ENCODE results near the gene ARID5B. TPM values are rescaled to one million over a fixed set of nuclear protein-coding genes. Genes with fewer than 3 reads are reported as not detected.

The ARID5B gene
- total and polyA plus RNA-seq, 2 of the 4 experiments (the other 2 are of a cell fraction), result 41.0 to 125 TPM

DNA sequence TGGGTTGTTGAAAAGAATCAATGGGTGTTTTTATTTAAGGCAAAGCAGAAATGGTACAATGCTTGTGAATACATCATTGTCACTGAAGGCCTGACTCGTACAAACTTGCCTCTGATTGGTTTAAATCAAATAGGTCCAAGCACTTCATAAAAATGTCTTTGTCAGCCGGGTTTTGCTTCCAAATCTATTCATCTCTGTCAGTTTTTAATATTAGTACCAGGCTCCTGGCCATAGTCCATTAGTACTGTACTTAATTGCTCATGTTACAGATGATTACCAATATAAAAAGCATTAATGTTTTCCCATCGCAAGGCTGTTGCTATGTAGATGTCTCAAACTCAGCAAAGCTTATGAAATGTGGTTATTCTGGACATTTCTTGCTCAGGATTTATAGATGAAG lies 171.9 kb downstream of the ARID5B start:
- Histone ChIP-seq H4K91ac (ENCODE audit: insufficient read depth, low read depth, low read length) (no peak overlapping the region; the same call in 1 of the 2 replicates), H2AK9ac (replicated peaks; ENCODE audit: low read depth, low read length, poor library complexity) (no peak overlapping the region), H3K4me3 (ENCODE audit: insufficient read depth, low read depth, low read length) (no peak overlapping the region), H3K79me1 (ENCODE audit: low read depth in 1 of 2, low read length in 2 of 2) (peaks cover 22 to 58% of the 10 kb centered on the region in 2 experiments), H3K9ac (ENCODE audit: low read depth, low read length) (no peak overlapping the region), H2BK120ac (ENCODE audit: low read depth, low read length) (no peak overlapping the region), H2BK20ac (ENCODE audit: low read depth, low read length) (no peak overlapping the region; the same call in 1 of the 2 replicates), H4K8ac (ENCODE audit: low read depth in 2 of 2, low read length in 2 of 2) (peak overlapping the region; percentile 11 to 39; a peak in 2 of 4 replicates), H3K56ac (ENCODE audit: extremely low read depth, insufficient read depth, low read length) (no peak overlapping the region), H2BK5ac (ENCODE audit: low read depth, low read length, poor library complexity, severe bottlenecking) (peak overlapping the region; percentile 79), H3K9me3 (ENCODE audit: control insufficient read depth, insufficient read depth, low read length) (no peaks in the 10 kb centered on the region), H3K36me3 (ENCODE audit: control insufficient read depth, insufficient read depth, low read length) (peaks cover 72% of the 10 kb centered on the region), H3K4ac (ENCODE audit: low read depth, low read length) (no peak overlapping the region), H3K9me1 (ENCODE audit: insufficient read depth, low read length) (peaks cover 26% of the 10 kb centered on the region), H3K14ac (replicated peaks; ENCODE audit: low read depth, low read length) (0 out of 2 replicates have a peak overlapping the region, but pooled peaks have one; percentile 61), H3K4me1 (ENCODE audit: control insufficient read depth, insufficient read depth, low read length) (peaks cover 42% of the 10 kb centered on the region), H3K18ac (ENCODE audit: low read depth, low read length) (peak overlapping the region; percentile 54; the same call in 1 of the 2 replicates), H4K20me1 (ENCODE audit: insufficient read depth, low read length) (peaks cover 51% of the 10 kb centered on the region), H3K23ac (ENCODE audit: low read depth, low read length) (no peak overlapping the region; the same call in 1 of the 2 replicates), H2AFZ (replicated peaks; ENCODE audit: low read length, poor library complexity) (no peak overlapping the region), H2BK15ac (ENCODE audit: low read depth, low read length) (no peak overlapping the region), H4K5ac (ENCODE audit: low read depth, low read length) (no peak overlapping the region), H3K27ac (ENCODE audit: insufficient read depth, low read length) (peak overlapping the region; percentile 49; the same call in 1 of the 2 replicates), H2AK5ac (ENCODE audit: low read depth, low read length) (no peak overlapping the region), H3K27me3 (ENCODE audit: control insufficient read depth, insufficient read depth, low read length) (no peaks in the 10 kb centered on the region), H3K4me2 (ENCODE audit: low read depth, low read length) (peak overlapping the region; percentile 40; the same call in 1 of the 2 replicates)
- intact Hi-C loops (cut with micrococcal nuclease), result no loop called here
- ATAC-seq (ENCODE audit: low read depth) (no peak), DNase-seq (no peak)
- 29% methylated on average over 1 of the region's 3 CpGs; no CpG with 5 or more reads in 1 of the 2 experiments for WGBS, 2 experiments (ENCODE audit: extremely low coverage in 2 of 2, insufficient read length in 1 of 2)
- dilution Hi-C loops (cut with HindIII; ENCODE audit: low sequenced_read_pairs, unreplicated experiment), result no loop called here
- ChIA-PET CTCF (no interaction called here), POLR2A (ENCODE audit: unreplicated experiment) (no interaction called here)
- no TSS peak for BruUV-seq (replicated peaks)
- in situ Hi-C loops (cut with MboI; ENCODE audit: low sequenced_read_pairs), result no loop called here
- TF ChIP-seq RAD21 (IDR thresholded peaks at IDR 0.05; ENCODE audit: low read length), result no peak
- TF ChIP-seq MXI1 (IDR thresholded peaks at IDR 0.05; ENCODE audit: borderline replicate concordance, low read depth, low read length), result no peak
- TF ChIP-seq CEBPB (IDR thresholded peaks at IDR 0.05; ENCODE audit: low read depth, low read length), result no peak
- no peak for TF ChIP-seq FOS (IDR thresholded peaks at IDR 0.05; ENCODE audit: low read depth, low read length)
- TF ChIP-seq POLR2A (IDR thresholded peaks at IDR 0.05; ENCODE audit: low read depth, low read length), result no peak
- TF ChIP-seq CHD1 (IDR thresholded peaks at IDR 0.05; ENCODE audit: low read depth, low read length), result no peak
- no peak for TF ChIP-seq MAZ (IDR thresholded peaks at IDR 0.05; ENCODE audit: borderline replicate concordance, low read depth, low read length)
- no peak for TF ChIP-seq RFX5 (IDR thresholded peaks at IDR 0.05; ENCODE audit: low read depth, low read length)
- no peak for TF ChIP-seq BHLHE40 (IDR thresholded peaks at IDR 0.05; ENCODE audit: low read depth, low read length)
- TF ChIP-seq, protein P1, sequence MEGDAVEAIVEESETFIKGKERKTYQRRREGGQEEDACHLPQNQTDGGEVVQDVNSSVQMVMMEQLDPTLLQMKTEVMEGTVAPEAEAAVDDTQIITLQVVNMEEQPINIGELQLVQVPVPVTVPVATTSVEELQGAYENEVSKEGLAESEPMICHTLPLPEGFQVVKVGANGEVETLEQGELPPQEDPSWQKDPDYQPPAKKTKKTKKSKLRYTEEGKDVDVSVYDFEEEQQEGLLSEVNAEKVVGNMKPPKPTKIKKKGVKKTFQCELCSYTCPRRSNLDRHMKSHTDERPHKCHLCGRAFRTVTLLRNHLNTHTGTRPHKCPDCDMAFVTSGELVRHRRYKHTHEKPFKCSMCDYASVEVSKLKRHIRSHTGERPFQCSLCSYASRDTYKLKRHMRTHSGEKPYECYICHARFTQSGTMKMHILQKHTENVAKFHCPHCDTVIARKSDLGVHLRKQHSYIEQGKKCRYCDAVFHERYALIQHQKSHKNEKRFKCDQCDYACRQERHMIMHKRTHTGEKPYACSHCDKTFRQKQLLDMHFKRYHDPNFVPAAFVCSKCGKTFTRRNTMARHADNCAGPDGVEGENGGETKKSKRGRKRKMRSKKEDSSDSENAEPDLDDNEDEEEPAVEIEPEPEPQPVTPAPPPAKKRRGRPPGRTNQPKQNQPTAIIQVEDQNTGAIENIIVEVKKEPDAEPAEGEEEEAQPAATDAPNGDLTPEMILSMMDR (conservative IDR thresholded peaks at IDR 0.05; ENCODE audit: low read depth, low read length), result no peak
- TF ChIP-seq NFE2L2 (IDR thresholded peaks at IDR 0.05; ENCODE audit: low read depth, low read length), result no peak
- no peak for TF ChIP-seq SMC3 (IDR thresholded peaks at IDR 0.05; ENCODE audit: low read depth, low read length)
